ENCODE measurements around the gene RSPO1.

The RSPO1 gene

GRCh38 chr1:37656026-37656425 is 21.3 kb upstream of the RSPO1 start:
- DNase-seq: no peak

- no peak for DNase-seq
Observed at GRCh38 chr1:37655274-37655673, 20.6 kb upstream of the RSPO1 start.

- no peak for DNase-seq
Observed at GRCh38 chr1:37653906-37654305, 19.2 kb upstream of the RSPO1 start.

GRCh38 chr1:37652976-37653375 is 18.3 kb upstream of the RSPO1 start:
- DNase-seq: no peak

- no peak for DNase-seq
Observed at GRCh38 chr1:37651803-37652202, 17.1 kb upstream of the RSPO1 start.

GRCh38 chr1:37650721-37651120 is 16.0 kb upstream of the RSPO1 start:
- DNase-seq: no peak

GRCh38 chr1:37650173-37650572 is 15.5 kb upstream of the RSPO1 start:
- no peak for DNase-seq

GRCh38 chr1:37647281-37647680 is 12.6 kb upstream of the RSPO1 start:
- DNase-seq: no peak

GRCh38 chr1:37641059-37641458 is 6.4 kb upstream of the RSPO1 start:
- no peak for DNase-seq

GRCh38 chr1:37636435-37636834 is 1.7 kb upstream of the RSPO1 start:
- no peak for DNase-seq

- DNase-seq: no peak
Observed at GRCh38 chr1:37634992-37635902, 555 bp upstream of the RSPO1 start.

GRCh38 chr1:37633938-37634243 is 801 bp downstream of the RSPO1 start:
- DNase-seq: no peak

GRCh38 chr1:37633040-37633937 is 1.4 kb downstream of the RSPO1 start:
- no peak for DNase-seq

GRCh38 chr1:37631036-37631435 is 3.7 kb downstream of the RSPO1 start:
- DNase-seq: no peak

- DNase-seq: no peak
Observed at GRCh38 chr1:37630426-37631028, 4.2 kb downstream of the RSPO1 start.

- no peak for DNase-seq
Observed at GRCh38 chr1:37629726-37630425, 4.8 kb downstream of the RSPO1 start.

- no peak for DNase-seq
Observed at GRCh38 chr1:37629008-37629407, 5.7 kb downstream of the RSPO1 start.

- no peak for DNase-seq
Observed at GRCh38 chr1:37628026-37628556, 6.6 kb downstream of the RSPO1 start.

GRCh38 chr1:37622131-37622530 is 12.6 kb downstream of the RSPO1 start:
- no peak for DNase-seq

- DNase-seq: no peak
Observed at GRCh38 chr1:37621326-37621870, 13.3 kb downstream of the RSPO1 start.

- no peak for DNase-seq
Observed at GRCh38 chr1:37620707-37621106, 14.0 kb downstream of the RSPO1 start.

- DNase-seq: no peak
Observed at GRCh38 chr1:37616330-37616729, 18.4 kb downstream of the RSPO1 start.
